ENCODE results near the gene CALML3. TPM values are rescaled to one million over a fixed set of nuclear protein-coding genes. Genes with fewer than 3 reads are reported as not detected.
A peak's percentile ranks its signal among the peaks of the same experiment; 100 is the strongest.

CALML3 gene
- total RNA-seq, 1 donor from 2014 or later: not detected

DNA sequence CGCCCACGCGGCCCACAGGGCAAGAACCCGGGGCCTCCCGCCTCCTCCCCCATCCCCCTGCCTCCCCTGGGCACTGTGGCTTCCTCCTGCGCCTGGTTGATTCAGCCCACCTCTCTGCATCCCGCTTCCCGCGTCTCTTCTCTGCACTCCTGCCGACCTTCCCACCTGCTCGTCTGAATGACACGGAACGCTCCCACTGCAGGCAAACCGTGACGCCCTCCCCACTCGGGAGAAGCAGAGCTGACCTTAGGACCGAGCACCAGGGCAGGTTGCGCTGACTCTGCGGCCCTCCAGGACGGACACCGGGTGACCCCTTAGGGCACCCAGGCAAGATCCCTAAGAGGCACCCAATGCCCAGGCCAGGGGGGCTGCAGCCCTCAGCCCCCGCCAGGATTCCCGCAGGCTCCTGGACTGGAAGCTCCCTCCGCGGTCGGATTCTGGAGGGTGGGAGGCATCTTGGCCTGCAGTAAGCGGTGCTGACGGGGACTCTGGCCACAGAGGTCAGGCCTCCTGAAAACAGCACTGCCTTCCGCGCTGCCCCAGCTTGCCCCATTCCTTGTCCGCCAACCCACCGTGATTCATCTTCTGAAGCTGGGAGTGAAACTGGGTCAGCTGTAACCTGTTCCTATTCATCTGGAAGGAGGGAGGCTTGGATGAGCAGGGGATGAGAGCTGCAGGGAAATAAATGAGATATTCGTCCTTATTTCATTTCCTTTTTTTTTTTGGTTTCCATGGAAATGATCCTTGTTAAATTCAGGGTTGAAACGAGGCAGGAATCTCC, 990 bp downstream of the CALML3 start:
- no peak for DNase-seq (ENCODE audit: low read depth in 2 of 2)

GRCh38 chr10:5526691-5527331, 2.0 kb downstream of the CALML3 start:
- no peak for DNase-seq (ENCODE audit: low read depth in 2 of 2)

DNA sequence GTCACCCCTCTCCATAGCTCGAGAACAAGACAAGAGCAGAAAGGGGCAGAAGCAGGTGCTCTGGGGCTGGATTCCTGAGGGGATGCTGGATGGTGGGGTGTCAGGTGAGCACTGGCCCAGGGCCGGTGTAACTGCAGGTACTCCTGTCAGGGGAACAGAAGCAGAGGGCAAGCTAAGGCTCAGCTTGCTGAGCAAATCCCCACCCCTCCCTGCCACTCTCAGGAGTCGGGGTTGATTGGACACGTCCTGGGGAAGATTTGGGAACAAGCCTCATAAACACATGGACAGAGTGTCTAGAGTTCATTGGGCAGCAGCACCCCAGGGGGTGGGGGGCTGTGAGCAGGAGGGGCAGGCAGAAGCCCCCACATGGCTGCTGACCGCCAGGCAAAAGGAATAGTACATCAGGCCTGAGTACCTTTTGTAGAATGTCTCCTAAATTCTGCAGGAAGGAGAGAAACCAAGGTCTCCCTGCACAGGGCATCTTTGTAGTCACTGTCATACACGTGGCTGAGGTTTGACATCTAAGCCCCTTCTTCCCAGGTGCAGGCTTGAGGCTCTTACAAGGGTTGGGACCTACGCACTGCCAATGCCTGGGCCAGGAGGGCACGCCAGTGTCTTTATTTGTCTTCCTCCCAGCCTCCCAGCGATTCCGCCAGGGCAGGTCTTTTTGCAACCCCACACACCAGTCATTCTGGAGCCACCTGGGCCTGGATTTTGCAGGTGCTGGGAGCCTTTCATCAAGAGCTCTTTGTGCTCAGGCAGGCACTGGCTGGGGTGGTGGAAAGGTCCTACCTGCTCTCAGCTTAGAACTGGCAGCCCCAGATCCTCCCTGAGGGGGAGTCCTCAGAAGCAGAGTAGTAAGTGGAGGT, 2.8 kb downstream of the CALML3 start:
- DNase-seq (ENCODE audit: low read depth in 2 of 2): no peak

DNA sequence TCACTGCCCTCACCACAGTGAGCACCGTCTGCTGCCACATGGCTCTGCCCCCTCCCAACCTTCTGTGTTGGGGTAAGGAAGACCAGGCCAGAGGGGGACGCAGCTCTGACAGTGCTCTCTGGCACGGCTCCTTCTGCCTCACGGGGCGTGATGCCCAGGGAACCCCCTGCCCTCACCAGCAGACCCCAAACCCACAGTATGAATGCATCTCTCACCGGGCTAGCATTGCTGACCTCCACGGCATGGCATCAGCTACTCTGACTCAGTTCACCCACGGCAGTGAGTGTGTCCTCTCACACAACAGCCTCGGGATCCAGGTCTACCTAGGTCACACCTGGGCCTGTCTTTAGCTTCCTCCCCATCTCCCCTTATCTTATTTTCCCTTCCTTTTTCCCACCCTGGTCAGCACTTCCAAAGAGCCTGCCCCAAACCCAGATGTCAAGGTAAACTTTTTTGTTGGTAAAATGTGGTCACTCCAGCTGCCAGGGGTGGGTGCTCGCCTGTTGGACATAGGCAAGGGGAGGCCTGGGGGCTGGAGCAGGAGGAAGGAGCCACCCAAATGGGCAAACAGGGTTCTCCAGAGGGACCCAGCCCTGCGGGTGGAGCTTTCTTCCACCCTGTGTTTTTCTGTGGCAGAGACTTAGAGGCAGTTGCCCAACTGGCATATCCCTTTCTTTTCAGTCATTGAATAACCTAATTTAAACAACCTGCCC, 4.4 kb downstream of the CALML3 start:
- DNase-seq (ENCODE audit: low read depth in 2 of 2): no peak

DNA sequence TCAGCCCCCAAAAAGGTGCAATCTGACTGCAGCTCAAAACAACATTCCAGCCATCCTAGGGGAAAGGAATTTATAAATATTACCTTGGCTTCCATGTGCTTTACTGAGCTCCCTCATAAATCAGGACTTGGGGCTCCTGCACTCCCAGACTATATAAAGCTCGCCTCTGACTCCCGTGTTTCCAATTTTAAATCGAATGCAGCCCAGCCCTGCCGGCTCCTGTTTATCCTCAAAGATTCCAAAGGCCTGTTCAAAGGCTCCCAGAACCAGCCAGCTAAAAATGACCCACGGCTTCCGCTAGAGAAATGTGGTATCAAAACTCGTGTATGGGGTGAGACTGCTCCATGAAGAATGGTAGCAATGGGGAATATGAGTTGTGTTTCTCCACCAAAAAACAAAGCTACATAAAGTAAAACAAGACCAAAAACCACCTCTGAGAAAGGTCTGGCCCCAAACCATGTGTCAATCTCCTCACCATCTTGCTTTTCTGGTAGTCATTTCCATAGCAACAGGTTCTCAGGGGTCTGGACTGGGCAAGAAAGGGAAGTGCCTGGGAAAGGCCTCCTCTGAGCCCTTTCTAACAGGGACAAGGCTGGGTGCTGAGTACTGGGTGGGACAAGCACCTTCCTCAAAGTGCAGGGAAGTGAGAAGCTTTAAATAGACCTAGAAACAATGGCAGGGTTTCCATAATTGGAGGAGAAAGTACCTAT, 5.1 kb downstream of the CALML3 start:
- DNase-seq (ENCODE audit: low read depth in 2 of 2): no peak

DNA sequence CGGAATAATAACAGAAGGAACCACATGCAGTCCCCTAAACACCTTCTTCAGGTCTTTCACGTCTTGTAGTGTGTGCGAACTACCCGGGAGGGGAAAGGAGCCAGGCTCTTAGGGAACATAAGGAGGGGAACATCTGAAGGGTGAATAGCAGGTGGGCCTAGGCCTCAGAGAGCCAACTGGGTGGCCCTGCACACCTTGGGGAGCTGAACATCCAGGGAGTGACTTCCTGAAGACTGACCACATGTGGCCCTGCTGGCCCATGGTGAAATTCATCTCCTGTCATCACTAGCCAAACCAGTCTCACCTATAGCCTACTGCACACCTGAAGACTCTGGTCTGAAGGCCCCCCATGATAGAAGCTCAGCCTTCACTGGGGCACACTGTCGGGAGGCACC, 5.6 kb downstream of the CALML3 start:
- DNase-seq (ENCODE audit: low read depth in 2 of 2): no peak

DNA sequence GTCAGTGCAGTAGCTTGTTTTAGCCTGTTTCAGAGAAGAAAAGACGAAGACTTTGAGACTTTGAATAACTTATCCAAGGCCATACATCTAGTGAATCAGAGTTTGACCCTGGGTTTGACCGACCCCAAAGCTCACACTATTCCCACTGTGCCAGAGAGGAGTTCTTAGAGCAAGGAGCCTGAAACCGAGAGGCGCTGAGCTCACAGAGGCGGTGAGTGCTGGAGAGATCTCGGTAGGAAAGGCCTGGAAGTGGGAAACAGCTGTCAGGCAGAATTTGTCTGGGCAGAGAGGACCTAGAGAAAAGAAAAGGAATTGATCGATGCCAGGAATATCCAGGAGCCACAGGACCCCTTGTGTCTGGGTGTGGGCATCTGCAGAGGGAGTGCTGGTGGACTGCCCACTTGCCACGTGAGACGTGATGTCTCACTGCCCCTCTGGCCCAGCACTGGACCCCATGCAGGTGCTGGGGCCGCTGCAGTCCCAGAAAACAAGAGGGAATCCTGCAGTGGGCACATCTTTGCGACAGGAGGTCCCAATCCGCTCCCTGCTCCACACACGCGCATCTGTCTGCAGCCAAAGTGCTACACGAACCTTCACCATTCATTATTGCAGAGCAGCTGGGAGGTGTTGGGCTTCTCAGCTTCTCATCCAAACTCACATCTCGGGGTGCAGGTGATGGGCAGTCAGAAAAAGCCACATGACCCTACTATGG, 6.2 kb downstream of the CALML3 start:
- DNase-seq (ENCODE audit: low read depth in 2 of 2): no peak

- DNase-seq (ENCODE audit: low read depth in 2 of 2): no peak
Observed at GRCh38 chr10:5531558-5532306, 7.0 kb downstream of the CALML3 start.

DNA sequence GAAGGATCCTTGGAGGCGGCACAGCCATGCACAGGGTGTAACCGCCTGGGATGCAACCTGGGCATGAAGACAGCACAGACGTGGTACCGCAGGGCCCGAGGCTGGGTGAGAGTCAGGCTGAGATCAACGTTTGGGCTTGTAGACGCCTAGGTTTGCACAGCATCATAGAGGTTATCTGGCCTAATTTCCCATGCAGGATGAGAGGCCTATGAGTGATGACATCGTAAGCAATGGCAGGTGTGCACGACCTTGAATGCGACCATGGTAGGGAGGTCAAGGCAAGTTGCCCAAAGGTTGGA, 7.5 kb downstream of the CALML3 start:
- DNase-seq (ENCODE audit: low read depth in 2 of 2): no peak

DNA sequence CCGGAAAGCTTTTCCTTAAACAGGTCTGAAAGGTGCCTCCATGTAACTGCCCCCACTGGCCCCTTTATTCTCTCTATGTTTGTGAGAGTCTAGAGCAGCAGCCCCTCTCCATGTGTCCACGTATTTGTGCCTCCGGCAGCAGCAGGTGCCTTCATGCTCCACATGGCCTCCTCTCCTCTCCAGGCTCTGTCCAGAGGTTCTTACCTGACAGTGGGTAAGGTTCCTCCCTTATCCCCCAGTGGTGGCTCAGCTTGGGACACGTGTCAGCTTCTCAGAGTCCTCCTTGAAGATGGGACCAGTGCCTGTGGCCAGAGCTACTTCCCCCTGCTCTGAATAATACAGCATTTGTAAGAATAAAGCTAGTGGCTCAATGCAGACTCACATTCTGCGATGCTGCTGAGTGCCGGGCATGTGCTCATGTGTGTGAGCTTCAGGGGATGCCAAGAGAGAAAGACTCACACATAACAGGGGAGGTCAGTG, 7.9 kb downstream of the CALML3 start:
- DNase-seq (ENCODE audit: low read depth in 2 of 2): no peak

DNA sequence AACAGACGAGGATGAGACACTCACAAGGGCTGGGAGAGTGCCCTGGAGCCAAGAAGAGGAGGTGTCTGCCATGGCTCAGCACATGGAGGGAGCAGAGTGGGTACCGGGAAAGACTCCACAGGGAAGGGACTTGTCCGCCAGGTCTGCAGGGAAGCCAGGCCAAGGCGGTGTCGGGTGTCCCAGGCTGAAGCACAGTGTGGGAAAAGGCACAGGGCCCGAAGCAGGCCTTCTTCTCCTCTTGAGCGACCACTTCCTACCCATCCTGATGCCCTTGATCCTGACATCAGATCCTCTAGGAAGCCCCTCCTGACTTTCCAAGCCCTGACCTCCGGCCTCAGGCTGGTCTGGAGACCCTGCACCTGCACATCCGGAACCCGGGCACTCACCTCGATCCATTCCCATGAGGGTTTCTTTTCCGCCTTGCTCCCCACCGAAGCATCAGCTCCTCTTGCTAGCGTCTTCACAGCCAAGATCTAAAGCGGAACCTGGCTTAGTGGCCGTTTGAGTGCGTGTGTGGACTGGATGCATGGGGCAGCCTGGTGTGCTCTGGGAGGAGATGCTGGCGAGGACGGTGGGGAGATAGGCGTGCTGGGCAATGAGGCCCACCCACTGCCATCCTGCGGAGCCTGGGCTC, 8.5 kb downstream of the CALML3 start:
- no peak for DNase-seq (ENCODE audit: low read depth in 2 of 2)

DNA sequence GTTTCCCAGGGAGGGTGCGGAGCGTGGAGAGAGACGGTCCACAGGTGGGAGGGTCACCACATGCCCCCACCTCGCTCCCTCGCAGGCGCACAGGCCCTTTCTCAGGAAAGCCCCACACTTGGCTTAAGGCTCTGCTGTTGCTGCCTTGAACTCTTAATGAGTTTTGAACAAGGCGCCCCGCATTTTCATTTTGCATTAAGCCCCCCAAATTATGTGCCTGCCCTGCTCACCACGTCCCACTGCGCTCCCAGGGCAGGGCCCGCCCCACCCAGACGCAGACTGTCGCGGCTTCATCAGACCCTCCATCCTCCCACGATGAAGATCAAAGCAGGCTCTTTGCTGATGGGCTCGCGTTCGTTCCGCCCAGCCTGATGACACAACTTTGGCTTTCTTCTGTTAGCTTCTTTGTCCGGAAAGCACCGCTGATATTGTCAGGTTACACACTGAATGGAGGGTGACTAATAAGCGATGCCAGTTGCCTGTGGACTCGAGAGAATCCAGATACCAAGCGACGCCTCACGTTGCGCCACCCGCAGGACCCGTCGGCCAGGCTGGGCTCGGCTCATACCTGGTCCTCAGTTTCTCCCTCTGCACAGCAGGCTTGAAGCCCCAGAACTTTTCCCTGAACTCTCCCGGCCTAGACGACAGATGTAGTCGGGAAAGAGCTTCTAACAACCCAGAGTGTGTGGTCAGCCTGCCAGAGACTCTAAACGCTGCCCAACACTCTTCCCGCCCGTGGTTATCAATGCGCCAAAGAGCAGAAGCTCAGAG, 9.5 kb downstream of the CALML3 start:
- DNase-seq (ENCODE audit: low read depth in 2 of 2): no peak

DNA sequence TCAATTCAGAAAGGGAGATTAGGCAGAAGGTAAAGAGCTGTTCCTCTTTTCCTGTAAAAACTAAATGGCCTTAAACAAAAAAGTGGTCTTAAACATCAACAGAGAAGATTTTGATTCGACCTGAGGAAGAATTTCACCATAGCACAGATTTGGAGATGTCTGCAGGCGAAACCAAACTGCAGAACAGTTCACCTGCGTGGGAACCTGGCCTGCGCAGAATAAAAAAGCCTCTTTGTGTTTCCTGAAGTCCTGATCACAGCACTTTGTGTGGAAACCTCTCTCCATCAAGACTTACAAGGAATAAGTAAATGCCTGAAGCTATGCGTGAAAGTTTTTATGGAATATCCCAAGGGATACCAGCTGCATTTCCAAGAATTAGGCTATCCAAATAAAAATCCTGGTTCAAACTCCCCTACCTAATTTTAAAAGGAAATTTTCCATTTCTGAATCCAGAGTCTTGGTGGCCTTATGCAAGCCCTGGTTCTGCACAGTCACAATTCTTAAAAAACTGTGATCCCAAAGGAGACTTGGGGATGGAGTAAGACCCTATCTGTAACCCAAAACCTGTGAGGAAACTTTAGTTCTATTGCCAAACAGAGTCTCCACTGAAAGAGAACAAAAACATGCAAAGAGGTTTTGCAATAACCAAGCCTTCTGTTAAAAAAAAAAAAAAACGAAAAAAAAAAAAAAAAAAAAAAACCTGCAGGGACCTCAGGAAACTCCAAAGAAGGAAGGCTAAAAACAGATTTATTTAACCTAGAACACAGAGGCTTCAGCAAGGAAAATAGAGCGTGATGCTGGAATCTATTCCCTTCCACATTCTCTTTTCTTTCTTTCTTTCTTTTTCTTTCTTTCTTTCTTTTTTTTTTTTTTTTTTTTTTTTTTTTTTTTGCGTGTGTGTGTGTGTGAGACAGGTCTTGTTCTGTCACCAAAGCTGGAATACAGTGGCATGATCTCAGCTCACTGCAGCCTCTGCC, 10.4 kb downstream of the CALML3 start:
- DNase-seq (ENCODE audit: low read depth in 2 of 2): no peak

DNA sequence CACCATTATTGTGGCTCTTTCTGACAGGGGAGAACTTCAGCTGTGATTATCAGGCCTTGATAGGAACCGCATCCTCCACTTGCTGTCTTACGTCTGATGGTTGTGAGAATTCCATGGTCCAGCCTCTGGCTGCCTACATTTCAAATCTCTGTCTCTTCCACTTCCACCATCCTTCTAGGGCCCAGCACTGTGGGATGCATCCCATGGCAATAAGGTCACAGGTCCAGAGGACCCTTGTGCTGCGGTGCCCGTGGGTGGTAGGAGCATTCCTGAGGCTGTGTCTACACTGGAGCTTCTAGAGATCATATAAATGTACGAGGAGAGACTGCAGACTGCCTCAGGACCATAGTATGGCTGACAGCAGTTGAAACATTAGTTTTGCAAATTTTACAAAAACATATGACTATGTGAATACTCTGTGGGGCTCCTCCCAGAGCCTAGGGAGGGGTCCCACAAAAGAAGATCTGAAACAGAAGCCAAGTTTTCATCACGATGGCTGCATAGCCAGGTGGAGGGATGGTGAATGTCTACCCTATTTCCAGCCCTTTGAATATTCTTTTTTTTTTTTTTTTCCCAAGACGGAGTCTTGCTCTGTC, 11.8 kb downstream of the CALML3 start:
- DNase-seq (ENCODE audit: low read depth in 2 of 2): no peak

DNA sequence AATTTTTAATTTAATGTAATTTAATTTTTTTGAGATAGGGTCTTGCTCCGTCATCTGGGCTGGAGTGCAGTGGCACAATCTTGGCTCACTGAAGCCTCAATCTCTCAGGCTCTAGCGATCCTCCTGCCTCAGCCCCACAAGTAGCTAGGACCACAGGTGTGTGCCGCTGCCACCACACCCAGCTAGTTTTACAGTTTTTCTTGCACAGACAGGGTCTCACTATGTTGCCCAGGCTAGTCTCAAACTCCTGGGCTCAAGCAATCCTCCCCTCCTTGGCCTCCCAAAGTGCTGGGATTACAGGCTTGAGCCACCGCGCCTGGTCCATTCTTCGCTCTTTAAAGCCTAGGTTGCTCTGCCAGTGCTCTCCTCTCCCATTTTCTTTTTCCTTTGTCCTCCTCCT, 12.9 kb downstream of the CALML3 start:
- no peak for DNase-seq (ENCODE audit: low read depth in 2 of 2)

GRCh38 chr10:5538446-5538845, 13.7 kb downstream of the CALML3 start:
- DNase-seq (ENCODE audit: low read depth in 2 of 2): peak in 1 of 2 donors; percentile 27
